Stimulated activated CD4-positive, alpha-beta T cell treated with anti-CD3 and anti-CD28 coated beads, Interleukin-15, amount 100 ng/mL, for 24 hours (primary cell): ENCODE measurements around the gene GMPPA.

ENCODE experiments used
- DNase-seq: peaks from one replicate; pipeline ENCODE4 v3.0.0-alpha.2; 2020

The GMPPA gene

DNA sequence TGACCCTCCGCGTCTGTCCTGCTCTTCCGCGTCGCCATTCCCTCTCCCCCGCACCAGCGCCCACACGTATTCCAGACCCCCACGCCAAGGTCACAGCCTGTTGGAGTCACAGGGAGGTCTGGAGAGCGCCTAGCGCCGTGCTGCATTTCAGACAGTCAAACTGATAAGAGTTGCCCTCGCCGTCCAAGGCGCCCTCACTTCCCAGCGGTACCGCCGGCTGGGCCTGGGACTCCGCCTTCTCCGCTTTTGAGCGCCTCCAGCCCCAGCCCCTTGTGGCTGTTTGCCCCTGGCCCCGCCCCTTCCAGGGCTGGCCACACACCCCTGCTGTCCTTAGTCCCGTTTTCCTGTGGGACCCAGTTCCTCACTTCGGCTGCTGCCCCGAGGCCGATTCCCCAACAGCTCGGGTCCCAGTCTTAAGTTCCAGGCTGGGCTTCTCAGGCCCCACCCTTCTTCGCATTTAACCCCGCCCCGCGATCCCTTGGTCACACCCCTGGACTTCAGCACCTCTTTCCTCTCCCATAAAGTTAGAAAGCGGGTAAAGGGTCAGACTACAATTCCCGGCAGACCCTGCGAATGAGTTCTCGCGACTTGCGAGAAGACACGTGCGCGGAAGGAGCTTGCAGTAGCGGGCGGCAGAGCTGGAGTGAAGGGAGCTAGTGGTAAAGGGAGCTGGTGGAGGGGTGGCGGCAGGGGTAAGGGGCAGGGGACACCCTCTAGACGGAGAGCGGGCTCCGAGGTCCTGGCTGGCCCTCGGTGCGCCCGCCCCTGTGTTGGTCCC, at the start of gene GMPPA:
Gene GMPPA, plus strand, starts transcription at position 612 of the 778 bp plus-strand sequence. CDS start 1,085 bp downstream, outside the sequence.
- peak; percentile 95 for DNase-seq

DNA sequence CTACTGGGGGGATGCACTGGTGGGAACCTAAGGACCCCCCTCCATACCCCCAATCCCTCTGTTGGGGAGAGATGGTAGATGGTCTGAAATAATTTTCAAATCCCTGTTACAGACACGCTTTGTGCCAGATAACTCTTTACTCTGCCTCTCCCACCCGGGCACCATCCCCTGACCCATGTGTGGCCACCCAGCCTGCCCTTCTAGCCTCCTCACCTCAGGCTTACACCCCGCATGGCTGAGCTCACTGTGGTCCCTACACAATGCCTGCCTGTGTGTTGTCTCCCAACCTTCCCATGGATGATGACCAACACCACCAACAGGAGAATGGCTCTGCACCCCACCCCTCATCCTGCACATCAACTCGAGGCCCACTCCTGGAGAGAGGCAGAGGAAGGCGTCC, 49.1 kb upstream of the GMPPA start:
- DNase-seq = no peak

DNA sequence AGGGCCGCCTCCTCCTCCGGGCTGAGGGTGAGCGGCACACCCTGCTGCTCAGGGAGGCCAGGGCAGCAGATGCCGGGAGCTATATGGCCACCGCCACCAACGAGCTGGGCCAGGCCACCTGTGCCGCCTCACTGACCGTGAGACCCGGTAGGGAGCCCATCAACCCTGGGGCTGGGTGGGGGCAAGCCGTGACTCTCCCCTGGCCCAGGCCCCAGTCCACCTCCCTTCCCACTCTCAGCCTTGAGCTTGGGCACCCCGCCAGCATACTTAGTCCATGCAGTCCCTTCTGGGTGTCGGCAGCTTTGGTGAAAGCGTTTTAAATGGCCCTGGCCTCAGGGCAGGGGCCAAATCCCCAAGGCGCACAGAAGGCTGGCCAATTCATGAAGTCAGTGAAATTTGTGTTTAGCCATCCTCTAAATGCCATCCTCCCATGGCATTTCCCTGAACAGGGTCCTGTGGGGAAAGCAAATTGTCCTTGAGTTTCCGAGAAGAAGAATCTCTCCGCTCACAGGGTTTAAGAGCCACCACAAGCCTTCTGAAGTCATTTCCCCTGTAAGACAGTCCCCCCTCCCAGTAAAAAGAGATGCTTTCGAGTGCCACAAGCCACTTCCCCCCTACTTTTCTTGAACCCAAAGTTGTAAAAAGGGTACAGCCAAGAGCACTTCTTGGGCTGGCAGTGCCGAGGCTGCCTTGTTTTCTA, 46.9 kb upstream of the GMPPA start:
- DNase-seq = no peak

GRCh38 chr2:219452361-219453317, 46.1 kb upstream of the GMPPA start:
- no peak for DNase-seq

- no peak for DNase-seq
Measured at GRCh38 chr2:219453671-219454590, 44.8 kb upstream of the GMPPA start.

DNA sequence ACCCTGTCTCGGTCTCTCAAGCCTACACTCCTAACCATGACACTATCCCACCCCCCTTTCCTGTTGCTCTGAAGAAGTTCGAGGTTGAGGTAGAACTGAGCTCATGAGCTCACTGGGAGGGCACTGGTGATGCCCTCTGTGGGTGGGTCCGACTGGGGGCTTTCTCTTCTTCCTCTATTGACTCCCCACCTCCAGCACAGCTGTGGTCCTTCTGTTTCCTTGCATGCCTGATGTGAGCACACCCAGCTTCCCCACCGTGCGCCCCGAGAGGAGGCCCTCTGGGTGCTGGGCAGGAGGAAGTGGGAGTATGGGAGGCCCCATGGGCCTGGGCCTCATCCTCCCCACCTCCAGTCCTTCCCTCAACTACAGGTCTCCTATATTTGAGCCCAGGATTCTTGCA, 43.1 kb upstream of the GMPPA start:
- no peak for DNase-seq

- DNase-seq = peak; percentile 25
Measured at GRCh38 chr2:219457784-219458369, 40.8 kb upstream of the GMPPA start.

DNA sequence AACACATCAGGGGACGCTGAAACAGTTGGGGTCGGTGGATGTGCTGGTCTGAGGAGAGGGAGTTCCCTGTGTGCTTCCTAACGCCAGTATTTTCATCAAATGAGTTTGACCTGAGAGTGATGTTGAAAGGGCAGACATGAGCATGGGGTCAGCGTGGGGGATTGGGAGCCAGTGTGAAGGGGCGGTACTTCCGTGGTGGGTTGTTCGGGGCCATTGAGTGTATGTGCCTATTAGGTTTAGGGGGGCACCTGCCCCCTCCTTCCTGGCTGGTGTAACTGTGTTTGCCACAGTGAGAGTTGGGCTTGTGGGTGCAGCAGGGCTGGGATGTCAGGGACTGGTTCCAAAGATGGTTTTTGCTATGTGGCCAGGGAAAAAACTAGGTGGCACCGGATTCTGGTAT, 39.7 kb upstream of the GMPPA start:
- DNase-seq = no peak

DNA sequence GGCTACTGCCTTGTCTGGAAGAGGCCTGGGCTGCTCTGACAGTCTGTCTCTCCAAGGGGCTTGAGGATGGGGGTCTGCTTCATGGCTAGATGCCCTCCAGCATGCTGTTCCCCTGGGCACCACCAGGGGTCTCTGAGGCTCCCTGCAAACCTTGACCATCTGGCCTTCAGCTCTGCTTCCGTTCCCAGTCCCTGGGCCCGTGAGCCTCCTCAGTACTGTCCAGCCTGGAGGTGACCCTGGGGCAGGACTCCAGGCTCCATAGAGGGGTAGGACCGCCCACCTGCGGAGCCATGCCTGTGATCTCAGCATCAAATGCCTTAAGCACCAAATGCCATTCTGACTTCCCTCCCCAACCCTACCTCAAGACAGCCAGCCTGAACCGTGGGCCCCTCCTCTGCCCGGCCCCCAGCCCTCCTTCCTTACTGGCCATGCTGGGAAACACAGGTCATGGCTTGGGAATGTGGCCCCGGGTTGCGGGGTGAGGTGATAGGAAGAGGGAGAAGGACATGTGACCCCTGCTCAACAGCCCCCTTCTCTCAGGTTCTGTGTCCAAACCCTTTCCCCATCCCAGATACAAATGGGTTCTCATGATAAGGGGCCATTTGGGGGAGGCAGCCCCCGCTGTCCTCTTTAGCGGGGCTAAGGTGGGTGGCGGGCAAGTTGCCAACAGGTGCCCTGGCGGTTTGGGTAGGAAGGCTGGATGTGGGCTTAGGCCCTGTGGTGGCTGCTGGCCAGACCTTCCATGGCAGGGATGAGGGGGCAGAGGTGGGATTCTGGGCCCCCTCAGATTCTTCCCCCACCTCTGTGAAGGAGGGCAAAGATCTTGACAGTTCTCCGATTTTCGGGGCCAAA, 39.0 kb upstream of the GMPPA start:
- DNase-seq = peak; percentile 53

DNA sequence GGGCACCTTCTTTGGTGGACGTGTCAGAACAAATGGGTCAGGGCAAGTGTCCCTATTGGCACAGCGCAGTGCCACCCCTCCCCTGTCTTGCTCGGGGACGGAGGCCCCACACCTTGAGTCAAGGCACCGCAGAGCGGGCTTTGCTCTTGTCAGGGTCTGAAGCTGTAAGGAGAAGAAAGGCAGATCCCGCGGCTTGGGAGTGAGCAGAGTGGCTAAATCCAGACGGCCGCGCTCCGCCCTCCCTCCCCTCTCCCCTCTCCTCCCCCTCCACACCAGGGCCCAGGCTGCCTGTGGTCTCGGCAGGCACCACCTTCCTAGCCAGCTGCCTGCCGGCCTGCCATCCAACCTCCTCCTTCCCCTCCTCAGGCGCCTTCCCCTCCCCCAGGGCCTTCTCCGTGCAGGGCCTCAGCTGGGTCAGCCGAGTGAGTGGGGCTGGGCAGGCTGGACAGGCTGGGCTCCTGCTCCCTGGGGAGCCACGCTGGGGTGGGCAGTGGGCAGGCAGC, 38.2 kb upstream of the GMPPA start:
- DNase-seq = no peak

DNA sequence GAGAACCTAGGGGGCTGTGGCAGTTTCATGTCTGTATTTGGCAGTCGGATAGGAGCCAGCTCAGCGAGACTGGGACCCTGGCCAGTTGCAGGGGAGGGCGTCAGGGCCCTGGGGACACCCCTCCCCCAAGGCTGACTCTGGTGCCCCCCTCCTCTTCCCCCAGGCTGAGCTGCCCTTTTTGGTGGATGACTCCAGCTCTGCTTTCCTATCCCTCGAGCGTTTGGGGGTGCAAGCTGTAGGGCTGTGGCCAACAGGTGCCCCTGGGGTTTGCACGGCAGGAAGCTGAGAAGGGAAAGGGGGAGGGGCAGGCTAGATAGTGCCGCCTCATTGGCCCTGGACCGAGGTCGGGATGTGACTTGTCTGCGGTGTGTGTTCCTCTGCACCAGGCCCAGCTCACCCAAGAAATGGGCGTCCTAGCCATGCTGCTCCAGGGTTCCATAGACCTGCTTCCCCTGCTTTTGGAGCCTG, 37.6 kb upstream of the GMPPA start:
- DNase-seq = no peak

DNA sequence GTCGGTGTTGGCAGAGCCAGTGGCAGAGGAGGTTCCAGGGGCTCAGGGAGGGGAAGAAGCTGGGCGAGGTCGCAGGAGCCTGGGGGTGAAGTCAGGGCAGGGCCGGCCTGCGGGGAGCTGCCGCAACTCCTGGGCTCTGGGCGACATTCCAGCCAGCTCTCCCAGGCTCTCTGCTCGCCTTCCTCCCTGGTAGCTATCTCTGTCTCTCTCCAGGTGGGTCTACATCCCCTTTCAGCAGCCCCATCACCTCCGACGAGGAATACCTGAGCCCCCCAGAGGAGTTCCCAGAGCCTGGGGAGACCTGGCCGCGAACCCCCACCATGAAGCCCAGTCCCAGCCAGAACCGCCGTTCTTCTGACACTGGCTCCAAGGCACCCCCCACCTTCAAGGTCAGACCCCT, 37.0 kb upstream of the GMPPA start:
- no peak for DNase-seq

DNA sequence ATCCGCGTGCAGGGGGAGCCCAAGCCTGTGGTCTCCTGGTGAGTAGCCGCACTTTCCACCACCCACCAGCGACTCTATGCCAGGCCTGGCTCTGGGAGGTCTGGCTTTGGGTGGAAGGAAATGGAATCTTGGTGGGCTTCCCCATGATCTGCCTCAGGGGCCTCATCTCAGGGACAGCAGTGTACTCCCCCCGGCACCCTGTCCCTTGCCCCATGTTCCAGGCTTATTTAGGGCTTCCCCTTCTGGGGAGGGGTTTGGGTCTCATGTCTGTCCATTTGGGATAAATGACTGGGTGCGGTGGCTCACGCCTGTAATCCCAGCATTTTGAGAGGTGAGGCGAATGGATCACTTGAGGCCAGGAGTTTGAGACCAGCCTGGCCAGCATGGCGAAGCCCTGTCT, 36.3 kb upstream of the GMPPA start:
- no peak for DNase-seq

DNA sequence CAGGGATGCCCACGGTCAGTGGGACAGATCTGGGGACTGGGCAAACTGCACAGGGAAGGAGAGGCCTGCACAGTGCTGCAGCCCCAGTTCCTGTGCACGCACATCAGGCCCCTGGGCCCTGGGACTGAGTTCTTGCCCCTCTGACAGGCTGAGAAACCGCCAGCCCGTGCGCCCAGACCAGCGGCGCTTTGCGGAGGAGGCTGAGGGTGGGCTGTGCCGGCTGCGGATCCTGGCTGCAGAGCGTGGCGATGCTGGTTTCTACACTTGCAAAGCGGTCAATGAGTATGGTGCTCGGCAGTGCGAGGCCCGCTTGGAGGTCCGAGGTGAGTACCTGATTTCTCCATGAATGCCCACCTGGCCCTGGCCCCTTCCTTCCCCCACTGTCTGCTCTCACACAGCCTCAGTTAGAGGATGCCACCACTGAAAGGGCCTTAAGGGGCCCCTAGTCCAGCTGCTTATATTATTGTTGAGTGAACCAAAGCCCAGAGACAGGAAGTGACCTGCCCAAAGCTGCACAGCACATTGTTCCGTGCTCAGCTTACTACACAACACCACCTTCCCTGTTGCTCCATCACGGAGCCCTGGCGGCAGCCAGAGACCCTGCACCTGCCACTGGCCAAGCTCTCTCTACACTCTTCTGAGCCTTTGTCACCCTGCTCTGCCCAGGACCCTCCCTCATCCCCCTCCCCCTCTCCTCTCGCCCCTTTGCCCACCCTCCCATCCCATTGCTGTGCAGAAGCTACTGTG, 34.2 kb upstream of the GMPPA start:
- DNase-seq = no peak

- no peak for DNase-seq
Measured at GRCh38 chr2:219465659-219466561, 32.8 kb upstream of the GMPPA start.

DNA sequence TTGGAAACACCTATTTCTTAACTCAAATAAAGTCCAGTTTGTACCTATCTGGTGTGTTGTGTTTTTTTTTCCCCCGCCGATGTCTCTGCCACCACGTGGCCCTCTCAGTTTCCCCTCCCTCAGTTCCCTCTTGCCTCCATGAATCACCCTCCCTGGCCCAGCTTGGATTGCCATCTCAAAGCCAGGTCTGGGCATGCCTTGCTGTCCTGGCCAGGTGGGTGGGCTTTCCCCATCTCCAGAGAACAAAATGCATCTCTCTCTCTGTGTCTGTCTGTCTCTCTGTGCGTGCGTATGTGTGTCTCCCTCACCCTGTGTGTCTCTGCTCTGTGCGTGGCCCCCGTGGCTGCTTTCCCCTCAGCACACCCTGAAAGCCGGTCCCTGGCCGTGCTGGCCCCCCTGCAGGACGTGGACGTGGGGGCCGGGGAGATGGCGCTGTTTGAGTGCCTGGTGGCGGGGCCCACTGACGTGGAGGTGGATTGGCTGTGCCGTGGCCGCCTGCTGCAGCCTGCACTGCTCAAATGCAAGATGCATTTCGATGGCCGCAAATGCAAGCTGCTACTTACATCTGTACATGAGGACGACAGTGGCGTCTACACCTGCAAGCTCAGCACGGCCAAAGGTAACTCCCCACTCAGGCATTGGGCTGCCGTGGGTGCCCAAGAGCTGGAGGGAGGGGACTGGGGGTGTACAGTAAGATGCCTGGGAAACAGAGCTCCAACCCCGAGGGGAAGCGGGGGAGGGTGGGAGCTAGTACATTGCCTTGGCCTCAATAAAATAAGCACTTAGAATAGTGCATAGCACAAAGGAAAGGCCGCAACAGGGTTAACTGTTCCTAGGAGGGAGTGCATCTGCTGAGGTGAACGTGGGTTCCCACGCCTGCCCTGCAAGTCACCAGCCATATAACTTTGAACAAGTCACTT, 31.6 kb upstream of the GMPPA start:
- no peak for DNase-seq

DNA sequence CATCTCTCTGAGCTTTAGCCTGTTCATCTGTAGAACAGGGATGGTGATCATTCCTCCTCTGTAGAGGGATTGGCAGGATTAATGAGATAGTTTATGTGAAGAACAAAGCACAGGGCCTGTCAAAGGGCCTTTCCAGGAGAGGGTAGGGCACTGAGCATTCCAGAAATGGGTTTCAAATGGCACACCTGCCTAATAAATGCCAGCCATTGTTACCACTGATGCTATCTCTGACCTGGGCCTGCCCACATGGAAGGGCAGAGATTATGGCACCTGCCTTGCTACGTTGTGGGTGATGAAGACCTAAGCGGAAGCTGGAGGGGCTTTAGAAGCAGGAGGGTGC, 31.0 kb upstream of the GMPPA start:
- DNase-seq = no peak
